Measurements from ENCODE around the gene DLG4.

The DLG4 gene

DNA sequence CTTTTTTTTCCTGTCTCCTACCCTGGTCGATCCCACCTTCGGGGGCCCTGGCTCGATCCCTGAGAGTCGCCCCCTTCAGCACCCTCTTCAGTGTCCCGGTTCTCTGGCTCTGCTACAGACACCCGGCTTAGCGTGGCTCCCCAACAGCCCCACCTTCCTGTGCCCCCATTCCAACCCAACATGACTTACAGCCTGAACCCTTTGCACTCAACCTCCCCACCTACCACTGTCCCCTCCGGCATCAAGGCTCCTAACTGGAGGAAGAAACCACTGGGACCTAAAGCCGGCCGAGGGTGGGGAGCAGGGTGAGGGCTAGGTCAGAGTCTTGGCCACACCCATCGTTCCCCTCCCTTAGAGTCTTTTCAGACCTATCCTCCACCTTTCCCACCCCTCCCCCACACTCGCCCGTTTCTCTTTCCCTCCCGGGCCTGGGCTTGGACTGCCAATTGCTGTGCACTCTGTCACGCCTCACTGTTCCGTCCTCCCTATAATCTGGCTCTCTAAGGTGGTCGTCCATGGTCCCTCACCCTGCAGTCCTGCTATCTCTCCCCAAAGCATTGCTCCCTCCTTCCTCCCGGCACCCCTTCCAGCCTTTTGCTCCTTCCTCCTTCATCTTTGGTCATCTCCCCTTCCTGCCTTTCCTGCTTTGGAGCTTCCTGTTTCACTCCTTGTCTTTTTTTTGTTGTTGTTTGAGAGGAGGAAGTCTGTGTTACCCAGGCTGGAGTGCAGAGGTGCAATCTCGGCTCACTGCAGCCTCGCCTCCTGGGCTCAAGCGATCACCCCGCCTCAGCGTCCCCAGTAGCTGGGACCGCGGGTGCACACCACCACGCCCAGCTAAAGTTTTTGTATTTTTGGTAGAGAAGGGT, 43.5 kb upstream of the DLG4 start:
- TF ChIP-seq ZBTB7A (IDR thresholded peaks at IDR 0.05; ENCODE audit: low read depth): 0 out of 2 replicates have a peak, but pooled peaks have one; percentile 51
- TF ChIP-seq EGR1 (IDR thresholded peaks at IDR 0.05): no peak
- TF ChIP-seq CEBPB (IDR thresholded peaks at IDR 0.05): no peak
- TF ChIP-seq, protein P1, sequence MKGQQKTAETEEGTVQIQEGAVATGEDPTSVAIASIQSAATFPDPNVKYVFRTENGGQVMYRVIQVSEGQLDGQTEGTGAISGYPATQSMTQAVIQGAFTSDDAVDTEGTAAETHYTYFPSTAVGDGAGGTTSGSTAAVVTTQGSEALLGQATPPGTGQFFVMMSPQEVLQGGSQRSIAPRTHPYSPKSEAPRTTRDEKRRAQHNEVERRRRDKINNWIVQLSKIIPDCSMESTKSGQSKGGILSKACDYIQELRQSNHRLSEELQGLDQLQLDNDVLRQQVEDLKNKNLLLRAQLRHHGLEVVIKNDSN (IDR thresholded peaks at IDR 0.05): no peak
- no peak for TF ChIP-seq EP300 (IDR thresholded peaks at IDR 0.05; ENCODE audit: borderline replicate concordance)

DNA sequence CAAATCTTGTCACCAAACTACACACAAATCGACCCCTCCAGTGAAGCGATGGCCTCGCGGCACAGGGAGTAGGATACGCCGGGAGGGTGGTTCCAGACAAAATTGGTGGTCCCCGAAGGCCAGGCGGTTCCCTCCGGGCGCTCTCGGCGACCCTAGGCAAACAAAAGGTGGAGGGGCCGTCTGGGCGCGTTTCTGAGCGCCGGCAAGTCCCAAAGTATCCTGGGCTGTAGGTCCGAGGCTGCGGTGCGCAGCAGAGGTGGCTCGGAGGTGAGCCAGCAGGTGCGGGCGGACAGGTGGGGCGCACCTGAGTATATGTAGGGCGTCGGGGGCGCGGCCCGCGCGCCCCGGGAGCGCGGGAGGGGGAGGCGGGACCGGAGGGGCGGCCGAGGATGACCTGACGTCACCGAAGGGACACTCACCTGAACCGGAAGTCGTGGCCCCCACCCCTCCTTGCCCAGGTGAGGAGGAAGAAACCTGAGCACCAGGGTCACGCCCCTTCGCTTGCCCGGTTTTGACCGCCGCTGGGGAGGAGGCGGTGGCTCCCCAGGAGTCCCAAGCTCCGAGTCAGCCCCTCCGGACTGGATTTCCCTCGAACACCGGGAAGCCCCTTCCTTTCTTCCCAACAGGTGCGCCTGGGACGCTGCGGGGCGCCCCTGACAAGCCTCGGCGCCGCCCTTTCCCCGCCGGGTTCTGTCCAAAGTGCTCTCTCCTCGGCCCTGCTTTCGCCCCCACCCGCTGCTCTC, 42.7 kb upstream of the DLG4 start, which contains the start of gene CLDN7:
TSS of gene CLDN7 (minus strand) at position 287 of the 743 bp plus-strand sequence. CDS start 435 bp downstream, outside the sequence.
- TF ChIP-seq, protein P1 (IDR thresholded peaks at IDR 0.05): 0 out of 2 replicates have a peak, but pooled peaks have one; percentile 11
- no peak for TF ChIP-seq NFIC (IDR thresholded peaks at IDR 0.05)
- peak; percentile 17; the same call in 1 of the 2 replicates for TF ChIP-seq TEAD4 (IDR thresholded peaks at IDR 0.05)
- peak; percentile 68 for TF ChIP-seq CREB1 (IDR thresholded peaks at IDR 0.05; ENCODE audit: low read depth)
- TF ChIP-seq RAD21 (IDR thresholded peaks at IDR 0.05; ENCODE audit: low read depth): no peak
- TF ChIP-seq, protein P2, sequence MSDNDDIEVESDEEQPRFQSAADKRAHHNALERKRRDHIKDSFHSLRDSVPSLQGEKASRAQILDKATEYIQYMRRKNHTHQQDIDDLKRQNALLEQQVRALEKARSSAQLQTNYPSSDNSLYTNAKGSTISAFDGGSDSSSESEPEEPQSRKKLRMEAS (IDR thresholded peaks at IDR 0.05): peak; percentile 76
- no peak; the same call in 1 of the 2 replicates for TF ChIP-seq ZBTB7A (IDR thresholded peaks at IDR 0.05; ENCODE audit: low read depth)
- TF ChIP-seq TAF1 (IDR thresholded peaks at IDR 0.05; ENCODE audit: low read depth): peak; percentile 76
- TF ChIP-seq EP300 (IDR thresholded peaks at IDR 0.05; ENCODE audit: borderline replicate concordance): peak; percentile 48; the same call in 1 of the 2 replicates
- TF ChIP-seq TCF12 (IDR thresholded peaks at IDR 0.05; ENCODE audit: low read depth): peak; percentile 80; the same call in 1 of the 2 replicates

DNA sequence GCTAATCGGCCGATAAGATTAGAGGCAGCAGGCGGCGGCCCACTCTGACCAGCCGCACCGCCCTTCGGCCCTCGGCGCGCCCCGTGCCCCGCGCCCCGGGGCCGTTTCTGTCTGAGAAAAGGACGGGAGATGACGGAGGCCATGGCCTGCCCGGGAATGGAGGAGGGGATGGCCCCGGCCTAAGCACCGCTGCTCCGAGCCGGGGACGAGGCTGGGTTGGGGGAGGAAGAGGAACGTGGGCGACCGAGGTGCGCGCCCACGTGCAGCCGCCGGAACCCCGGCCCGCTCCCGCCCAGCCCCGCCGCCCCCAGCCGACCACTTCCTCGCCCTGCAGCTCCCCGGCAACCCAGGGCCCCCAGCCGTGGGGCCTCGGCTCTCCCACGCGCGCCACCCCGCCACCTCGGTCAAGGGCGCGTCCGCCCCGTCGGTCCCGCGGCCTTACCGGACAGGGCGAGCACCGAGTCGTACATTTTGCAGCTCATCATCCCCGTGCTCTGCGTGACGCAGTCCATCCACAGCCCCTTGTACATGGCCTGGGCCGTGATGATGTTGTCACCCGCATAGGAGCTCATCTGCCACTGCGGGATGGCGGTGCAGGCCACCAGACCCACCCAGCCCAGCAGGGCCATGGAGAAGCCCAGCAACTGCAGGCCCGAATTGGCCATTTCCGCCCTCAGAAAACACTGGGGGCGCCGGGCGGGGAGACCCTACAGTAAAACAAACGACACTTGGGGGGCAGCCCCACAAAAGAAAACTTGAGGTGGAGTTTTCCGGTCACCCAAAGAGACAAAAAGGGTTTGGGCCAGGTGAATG, 41.9 kb upstream of the DLG4 start:
- TF ChIP-seq YY1 (IDR thresholded peaks at IDR 0.05; ENCODE audit: low read depth) (0 out of 2 replicates have a peak, but pooled peaks have one; percentile 31), NFIC (IDR thresholded peaks at IDR 0.05) (no peak; the same call in 1 of the 2 replicates), ZBTB7A (IDR thresholded peaks at IDR 0.05; ENCODE audit: low read depth) (no peak), TAF1 (IDR thresholded peaks at IDR 0.05; ENCODE audit: low read depth) (no peak)
- TF ChIP-seq, protein P1 (IDR thresholded peaks at IDR 0.05): no peak
- TF ChIP-seq, protein P2 (IDR thresholded peaks at IDR 0.05): 0 out of 2 replicates have a peak, but pooled peaks have one; percentile 35

DNA sequence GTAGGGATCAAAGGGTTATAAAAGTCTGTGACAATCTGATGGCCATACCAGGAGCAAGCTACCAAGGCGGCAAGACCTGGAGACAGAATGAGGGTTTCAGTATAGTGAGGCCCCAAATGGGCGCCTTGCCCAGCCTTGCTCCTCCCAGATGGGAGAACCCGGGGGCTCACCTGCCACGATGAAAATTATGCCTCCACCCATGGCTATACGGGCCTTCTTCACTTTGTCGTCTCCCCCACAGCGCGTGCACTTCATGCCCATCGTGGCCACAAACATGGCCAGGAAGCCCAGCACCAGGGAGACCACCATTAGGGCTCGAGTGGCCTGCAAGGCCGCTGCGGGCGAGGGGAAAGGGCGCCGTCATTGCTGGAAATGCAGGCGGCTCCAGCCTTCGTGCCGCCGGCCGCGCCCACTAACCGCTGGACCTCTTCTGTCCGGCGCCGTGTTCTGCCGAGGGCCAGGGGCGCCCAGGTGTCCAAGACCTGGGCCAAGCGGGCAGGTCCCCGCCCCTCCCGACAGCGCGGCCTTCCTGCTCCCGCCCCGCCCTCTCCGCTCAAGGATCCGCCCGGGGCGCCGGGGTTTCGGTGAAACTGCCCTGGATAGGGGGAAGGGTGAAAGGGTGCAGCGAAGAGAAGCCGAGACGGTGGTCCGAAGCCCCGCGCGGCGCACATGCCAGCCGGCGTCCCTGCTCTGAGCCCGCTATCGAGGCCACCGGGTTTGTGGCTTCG, 41.2 kb upstream of the DLG4 start:
- peak; percentile 30; the same call in 1 of the 2 replicates for TF ChIP-seq TCF12 (IDR thresholded peaks at IDR 0.05; ENCODE audit: low read depth)
- peak; percentile 46 for TF ChIP-seq TAF1 (IDR thresholded peaks at IDR 0.05; ENCODE audit: low read depth)
- peak; percentile 56; the same call in 1 of the 2 replicates for TF ChIP-seq ZBTB7A (IDR thresholded peaks at IDR 0.05; ENCODE audit: low read depth)
- no peak for TF ChIP-seq EGR1 (IDR thresholded peaks at IDR 0.05)
- no peak for TF ChIP-seq EP300 (IDR thresholded peaks at IDR 0.05; ENCODE audit: borderline replicate concordance)
- TF ChIP-seq TEAD4 (IDR thresholded peaks at IDR 0.05): no peak
- no peak for TF ChIP-seq FOXM1 (IDR thresholded peaks at IDR 0.05; ENCODE audit: borderline replicate concordance, low read depth)
- TF ChIP-seq NFIC (IDR thresholded peaks at IDR 0.05): no peak
- no peak for TF ChIP-seq YY1 (IDR thresholded peaks at IDR 0.05; ENCODE audit: low read depth)
- no peak for TF ChIP-seq CEBPB (IDR thresholded peaks at IDR 0.05)
- no peak for TF ChIP-seq RAD21 (IDR thresholded peaks at IDR 0.05; ENCODE audit: low read depth)
- TF ChIP-seq, protein P2 (IDR thresholded peaks at IDR 0.05): 0 out of 2 replicates have a peak, but pooled peaks have one; percentile 39

DNA sequence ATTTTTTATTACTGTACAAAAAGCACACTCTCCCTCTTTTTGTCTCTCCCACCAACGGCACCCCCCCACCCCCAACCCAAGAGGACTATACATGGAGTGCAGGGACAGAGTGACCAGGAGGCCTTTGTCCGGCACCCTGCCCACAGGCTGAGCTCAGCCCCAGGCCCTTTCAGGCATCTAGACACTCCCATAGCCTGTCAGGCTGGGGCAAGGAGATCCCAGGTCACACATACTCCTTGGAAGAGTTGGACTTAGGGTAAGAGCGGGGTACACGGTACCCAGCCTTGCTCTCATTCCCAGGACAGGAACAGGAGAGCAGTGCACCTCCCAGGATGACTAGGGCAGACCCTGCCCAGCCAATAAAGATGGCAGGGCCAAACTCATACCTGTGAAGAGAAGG, 40.5 kb upstream of the DLG4 start:
- TF ChIP-seq TAF1 (IDR thresholded peaks at IDR 0.05; ENCODE audit: low read depth) (no peak), TCF12 (IDR thresholded peaks at IDR 0.05; ENCODE audit: low read depth) (no peak), EGR1 (IDR thresholded peaks at IDR 0.05) (no peak), CREB1 (IDR thresholded peaks at IDR 0.05; ENCODE audit: low read depth) (no peak), CEBPB (IDR thresholded peaks at IDR 0.05) (no peak), NFIC (IDR thresholded peaks at IDR 0.05) (no peak)
- TF ChIP-seq, protein P3, sequence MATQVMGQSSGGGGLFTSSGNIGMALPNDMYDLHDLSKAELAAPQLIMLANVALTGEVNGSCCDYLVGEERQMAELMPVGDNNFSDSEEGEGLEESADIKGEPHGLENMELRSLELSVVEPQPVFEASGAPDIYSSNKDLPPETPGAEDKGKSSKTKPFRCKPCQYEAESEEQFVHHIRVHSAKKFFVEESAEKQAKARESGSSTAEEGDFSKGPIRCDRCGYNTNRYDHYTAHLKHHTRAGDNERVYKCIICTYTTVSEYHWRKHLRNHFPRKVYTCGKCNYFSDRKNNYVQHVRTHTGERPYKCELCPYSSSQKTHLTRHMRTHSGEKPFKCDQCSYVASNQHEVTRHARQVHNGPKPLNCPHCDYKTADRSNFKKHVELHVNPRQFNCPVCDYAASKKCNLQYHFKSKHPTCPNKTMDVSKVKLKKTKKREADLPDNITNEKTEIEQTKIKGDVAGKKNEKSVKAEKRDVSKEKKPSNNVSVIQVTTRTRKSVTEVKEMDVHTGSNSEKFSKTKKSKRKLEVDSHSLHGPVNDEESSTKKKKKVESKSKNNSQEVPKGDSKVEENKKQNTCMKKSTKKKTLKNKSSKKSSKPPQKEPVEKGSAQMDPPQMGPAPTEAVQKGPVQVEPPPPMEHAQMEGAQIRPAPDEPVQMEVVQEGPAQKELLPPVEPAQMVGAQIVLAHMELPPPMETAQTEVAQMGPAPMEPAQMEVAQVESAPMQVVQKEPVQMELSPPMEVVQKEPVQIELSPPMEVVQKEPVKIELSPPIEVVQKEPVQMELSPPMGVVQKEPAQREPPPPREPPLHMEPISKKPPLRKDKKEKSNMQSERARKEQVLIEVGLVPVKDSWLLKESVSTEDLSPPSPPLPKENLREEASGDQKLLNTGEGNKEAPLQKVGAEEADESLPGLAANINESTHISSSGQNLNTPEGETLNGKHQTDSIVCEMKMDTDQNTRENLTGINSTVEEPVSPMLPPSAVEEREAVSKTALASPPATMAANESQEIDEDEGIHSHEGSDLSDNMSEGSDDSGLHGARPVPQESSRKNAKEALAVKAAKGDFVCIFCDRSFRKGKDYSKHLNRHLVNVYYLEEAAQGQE (IDR thresholded peaks at IDR 0.05; ENCODE audit: low read depth): no peak

All from Ishikawa (cell line).